Colon (tissue), 2 donors: ENCODE measurements around the gene USP31.

ENCODE experiments used
- FAIRE-seq: peaks from 2 replicates; lab custom pipeline; 2012; peaks lifted over from hg19 to GRCh38; lab: Jason Lieb, UNC
- donor health status: control.
- donor health status: control.

USP31 gene

DNA sequence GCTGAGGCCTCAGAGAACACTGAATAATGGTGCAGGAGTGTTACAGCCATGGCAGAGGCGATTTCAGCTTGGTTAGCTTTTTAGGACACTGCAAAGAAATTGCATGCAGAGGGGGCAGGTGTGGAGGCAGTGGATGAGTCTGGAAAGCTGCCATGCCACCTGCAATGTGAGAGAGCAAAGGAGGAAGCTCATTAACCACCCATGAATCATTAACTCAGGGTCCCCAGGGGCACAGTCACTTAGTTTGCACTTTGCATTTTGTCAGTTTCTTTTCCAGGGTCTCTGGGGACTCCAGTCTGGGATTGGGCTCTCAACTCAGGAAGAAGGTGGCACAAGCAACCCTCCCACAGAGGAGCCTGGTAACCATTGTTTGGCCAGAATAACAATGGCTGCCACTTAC lies 132.9 kb downstream of the USP31 start:
- FAIRE-seq, result no peak

DNA sequence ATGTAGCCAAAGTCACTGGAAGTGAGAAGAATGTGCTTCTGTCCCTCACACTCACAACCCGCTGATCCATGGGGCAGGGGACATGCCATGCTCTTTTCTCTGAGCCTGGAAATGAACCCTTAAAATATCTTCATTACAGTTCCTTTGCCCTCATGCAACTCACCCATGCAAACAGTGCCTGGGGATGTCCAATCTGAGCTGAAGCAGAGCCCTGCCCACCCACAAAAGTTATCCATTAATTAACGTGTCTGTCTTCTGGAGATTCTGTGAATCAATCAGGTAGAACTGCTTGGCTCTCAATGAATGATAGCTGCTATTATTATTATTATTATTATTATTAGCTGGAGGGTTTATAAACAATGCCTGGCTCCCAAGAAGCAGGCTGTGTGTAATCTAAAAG lies 133.7 kb downstream of the USP31 start:
- no peak for FAIRE-seq

DNA sequence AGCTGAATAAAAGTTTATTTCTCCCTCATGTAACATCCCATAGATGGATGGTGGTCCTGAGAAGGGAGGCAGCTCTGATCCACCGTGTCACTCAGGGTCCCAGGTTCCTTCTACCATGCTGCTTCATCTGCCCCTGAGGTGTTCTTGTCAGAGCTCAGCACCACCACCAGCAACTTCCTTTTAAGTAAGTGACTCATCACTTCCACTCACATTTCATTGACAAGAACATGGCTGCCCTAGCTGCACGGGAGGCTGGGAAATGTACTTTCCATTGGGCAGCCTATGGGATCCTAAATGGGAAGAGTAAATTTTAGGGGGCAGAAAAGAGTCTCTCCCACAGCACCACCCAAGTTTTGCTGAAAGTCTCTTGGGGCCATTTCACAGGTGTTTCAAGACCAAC lies 134.7 kb downstream of the USP31 start:
- no peak for FAIRE-seq
